Left renal pelvis (tissue), 4 donors: ENCODE data around the gene AARS1. TPM values are rescaled to one million over a fixed set of nuclear protein-coding genes. Genes with fewer than 3 reads are reported as not detected.
A peak's percentile ranks its signal among the peaks of the same experiment; 100 is the strongest.
"Not testable (repeated sequence)": the region's sequence is repeated elsewhere in the genome, so short reads cannot be mapped to it uniquely, and the experiment has no call there.

Experiments
- DNase-seq, 4 donors: peaks; one replicate each; pipeline ENCODE4 v3.0.0-alpha.2; 2013; ENCODE audit warnings: low read depth in 4 of 4, low spot score in 3 of 4
- polyA plus RNA-seq, 4 donors: library from polyadenylated mRNA; unstranded; fragments of 120-200 nt; gene quantifications; one replicate each; pipeline ENCODE4 v1.2.1, GENCODE V29; 2013; ENCODE audit not compliant: insufficient read length in 4 of 4

The AARS1 gene
- 10 to 100 TPM; 78.2 to 86.3 (median 85.5) TPM for polyA plus RNA-seq

DNA sequence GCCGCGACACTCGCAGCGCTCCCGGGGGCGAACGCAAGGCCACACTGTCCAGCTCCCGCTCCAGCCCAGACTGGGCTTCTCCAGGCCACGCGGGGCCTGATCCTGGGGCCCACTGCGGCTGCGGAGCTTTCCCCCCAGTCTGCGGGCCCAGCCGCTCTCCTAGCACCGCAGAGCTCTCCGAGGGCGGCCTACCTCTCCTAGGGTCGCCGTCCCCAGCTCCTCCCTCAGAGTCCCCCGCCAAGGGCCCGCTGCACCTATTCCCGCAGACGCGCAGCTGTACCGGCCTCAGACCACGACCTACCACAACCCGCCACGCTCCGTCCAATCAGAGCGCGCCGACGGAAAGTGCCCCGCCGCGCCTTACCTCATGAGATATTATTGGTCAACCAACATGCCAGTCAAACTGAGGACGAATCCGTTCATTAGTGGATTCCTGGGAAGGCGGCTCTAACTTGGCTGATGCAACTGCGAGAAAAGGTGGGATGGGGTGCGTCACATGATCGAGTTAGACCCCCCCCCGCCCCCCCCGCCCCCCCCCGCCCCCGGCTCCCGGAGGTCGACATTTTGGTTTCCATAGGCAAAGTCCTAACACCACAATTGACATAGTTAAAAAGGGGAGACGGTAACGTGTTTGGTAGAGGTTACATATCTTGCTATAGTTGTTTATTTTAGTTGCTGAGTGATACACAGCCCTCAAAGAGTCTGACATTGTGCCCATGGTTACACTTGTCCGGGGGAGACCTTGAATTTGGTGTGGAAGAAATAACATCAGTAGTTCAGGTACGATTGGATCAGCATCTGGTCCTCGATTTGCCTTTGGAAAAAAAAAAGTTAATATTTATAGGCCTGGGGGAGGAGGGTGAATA is at the start of gene AARS1:
AARS1 (minus strand) TSS at position 278 of the 866 bp plus-strand sequence. CDS start 6,743 bp downstream, outside the sequence.
- peak; percentile 99 to 100 (median 100) for DNase-seq

DNA sequence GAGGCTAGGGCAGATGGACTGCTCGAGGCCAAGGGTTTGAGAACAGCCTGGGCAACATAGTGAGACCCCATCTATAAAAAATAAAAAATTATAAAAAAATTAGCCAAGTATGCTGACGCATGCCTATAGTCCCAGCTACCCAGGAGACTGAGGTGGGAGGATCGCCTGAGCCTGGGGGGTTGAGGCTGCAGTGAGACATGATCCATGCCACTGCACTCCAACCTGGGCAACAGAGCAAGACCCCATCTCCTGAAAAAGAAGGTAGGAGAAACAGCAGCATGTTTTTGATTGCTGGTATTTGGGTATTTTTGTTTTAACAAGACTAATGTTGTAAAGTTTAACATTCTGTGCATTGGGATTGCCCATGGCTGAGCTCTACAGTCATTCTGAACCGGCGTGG is 48.5 kb upstream of the AARS1 start:
- no peak for DNase-seq

DNA sequence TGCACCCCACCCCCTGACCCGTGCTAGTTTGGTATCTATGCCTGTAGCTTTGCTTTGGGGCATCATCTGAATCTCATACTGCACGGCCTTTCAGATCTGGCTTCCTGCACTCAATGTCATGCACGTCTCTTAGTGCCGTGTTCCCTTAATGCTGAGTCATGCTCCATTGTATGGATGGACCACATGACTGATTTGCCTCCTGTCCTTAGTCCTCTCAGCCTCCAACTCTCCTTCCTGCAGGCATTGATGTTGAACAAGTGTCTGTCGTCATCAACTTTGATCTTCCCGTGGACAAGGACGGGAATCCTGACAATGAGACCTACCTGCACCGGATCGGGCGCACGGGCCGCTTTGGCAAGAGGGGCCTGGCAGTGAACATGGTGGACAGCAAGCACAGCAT is 43.4 kb upstream of the AARS1 start:
- not testable (repeated sequence) for DNase-seq

DNA sequence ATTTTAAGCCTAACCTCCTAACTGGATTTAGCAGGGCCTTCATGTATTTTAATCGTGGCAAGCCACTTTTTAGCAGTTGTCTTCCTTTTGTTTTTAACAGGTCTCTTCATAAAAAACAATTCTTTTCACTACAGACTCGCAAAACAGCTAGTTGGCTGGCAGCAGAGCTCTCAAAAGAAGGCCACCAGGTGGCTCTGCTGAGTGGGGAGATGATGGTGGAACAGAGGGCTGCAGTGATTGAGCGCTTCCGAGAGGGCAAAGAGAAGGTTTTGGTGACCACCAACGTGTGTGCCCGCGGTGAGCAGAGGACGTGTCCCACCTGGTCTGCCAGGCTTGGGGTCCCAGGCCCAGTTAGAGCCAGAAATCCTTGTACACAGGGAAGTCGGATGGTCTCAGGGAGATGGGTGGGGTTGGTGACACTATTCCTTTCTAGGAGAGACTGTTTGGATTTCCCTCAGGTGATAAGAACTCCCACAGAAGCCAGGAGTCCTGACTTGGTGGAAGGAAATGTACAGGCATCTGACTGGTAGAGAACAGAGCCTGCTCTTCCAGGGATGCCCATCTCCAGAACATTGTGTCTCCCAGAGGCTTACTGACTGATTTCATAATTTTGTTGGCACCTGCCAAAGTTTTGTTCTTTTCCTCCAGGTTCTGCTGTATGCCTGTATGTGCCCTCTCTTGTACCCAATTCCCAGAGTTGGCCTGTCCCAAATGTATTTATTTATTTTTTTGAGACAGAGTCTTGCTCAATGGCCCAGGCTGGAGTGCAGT is 42.5 kb upstream of the AARS1 start:
- DNase-seq, result no peak

DNA sequence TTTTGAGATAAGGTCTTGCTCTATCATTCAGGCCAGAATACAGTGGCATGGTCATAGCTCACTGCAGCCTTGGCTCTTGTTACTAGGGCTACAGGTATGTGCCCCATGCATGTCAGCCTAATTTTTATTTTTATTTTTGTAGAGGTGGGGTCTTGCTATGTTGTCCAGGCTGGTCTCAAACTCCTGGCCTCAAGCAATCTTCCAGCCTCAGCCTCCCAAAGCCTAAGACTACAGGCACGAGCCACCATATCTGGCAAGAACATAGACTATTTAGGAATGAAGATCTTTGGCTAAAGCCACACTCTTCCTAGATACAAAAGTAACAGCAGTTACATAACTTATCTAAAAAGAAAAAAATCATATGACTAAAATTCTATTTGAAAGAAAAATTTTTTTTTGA is 41.8 kb upstream of the AARS1 start:
- DNase-seq, result no peak

DNA sequence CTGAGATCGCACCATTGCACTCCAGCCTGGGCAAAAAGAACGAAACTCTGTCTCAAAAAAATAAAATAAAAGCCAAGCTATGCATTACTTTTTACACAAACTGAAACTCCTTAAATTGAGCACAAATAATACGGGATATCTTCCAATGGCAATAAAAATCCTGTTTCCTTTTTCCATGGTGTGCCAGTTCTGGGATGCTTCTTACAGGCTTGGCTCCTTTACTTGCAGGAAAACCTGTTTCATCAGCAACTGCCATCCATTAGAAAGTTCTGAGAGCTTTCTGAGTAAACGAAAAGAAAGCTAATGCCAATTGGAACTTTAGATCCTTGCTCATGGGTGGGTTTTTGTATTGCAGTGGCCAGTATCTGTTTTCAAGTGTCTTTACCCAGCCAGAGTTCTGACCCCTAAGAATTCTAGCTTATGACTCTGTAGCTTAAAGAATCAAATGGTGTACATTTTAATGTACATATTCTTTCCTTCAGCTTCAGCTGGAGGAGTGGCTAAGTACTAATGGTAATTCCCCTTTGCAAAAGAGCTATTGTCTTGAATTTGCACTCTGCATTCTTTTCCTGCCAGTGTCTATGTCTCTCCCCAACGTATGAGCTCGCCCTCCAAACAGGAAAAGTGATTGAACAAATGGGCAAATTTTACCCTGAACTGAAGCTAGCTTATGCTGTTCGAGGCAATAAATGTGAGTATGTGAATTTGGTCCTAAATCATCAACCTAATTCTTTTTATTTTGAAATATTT is 35.9 kb upstream of the AARS1 start:
- DNase-seq, result no peak

DNA sequence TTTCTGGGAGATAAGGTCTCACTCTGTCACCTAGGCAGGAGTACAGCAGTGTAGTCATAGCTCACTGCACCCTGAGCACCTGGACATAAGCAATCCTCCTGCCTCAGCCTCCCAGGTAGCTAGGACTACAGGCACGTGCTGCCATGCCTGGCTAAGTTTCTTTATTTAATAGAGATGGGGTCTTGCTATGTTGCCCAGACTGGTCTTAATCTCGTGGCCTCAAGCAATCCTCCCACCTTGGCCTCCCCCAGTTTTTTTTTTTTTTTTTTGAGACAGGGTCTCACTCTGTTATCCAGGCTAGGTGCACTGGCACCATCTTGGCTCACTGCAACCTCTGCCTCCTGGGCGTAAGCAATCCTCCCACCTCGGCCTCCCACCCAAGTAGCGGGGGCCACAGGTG is 30.8 kb upstream of the AARS1 start:
- DNase-seq, result no peak

DNA sequence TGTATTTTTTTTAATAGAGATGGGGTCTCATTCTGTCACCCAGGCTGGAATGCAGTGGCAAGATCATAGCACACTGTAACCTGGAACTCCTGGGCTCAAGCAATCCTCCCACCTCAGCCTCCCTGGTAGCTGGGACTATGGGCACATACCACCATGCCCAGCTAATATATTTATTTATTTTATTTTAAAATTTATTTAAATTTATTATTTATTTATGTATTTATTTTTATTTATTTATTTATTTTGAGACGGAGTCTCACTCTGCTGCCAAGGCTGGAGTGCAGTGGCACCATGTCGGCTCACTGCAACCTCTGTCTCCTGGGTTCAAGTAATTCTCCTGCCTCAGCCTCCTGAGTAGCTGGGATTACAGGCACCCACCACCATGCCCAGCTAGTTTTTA is 18.4 kb upstream of the AARS1 start:
- not testable (repeated sequence) for DNase-seq

DNA sequence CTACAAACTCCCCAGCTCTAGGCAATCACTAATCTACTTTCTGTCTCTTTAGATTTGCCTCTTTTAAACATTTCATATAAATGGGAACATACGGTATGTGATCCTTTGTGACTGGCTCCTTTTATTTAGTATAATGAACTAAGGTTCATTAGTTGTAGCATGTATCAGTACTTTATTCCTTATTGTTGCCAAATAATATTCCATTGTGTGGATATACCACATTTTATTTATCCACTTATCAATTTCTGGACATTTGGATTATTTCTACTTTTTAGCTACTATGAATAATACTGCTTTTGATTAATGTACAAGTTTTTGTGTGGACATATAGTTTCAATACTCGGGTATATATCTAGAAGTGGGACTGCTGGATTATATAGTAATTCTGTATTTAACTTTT is 17.6 kb upstream of the AARS1 start:
- no peak for DNase-seq

DNA sequence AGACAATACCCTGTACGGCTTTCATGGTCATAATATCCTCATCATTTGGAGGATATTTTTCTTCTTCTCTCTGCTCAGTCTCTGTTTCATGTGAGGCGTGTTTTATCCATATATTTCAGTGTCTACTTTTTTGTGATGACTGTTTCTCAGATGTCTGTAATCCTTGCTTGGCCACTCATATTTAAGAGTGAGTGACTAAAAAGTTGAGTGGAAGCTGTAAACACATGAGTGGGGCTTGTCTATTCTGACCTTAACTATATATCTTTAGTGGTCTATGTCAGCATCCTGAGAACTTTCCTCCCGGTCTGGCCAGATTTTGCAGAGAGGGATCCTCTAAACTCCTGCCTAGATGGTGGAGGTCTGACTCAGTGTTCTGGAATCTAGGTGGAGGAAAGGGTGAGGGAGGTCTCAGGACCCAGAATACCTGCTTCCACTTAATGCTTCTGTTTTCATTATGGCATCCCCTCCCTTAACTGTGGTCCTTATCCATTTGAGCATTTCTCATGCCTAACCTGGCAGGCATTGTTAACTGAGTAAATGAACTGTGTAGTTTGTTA is 15.7 kb upstream of the AARS1 start:
- no peak for DNase-seq

DNA sequence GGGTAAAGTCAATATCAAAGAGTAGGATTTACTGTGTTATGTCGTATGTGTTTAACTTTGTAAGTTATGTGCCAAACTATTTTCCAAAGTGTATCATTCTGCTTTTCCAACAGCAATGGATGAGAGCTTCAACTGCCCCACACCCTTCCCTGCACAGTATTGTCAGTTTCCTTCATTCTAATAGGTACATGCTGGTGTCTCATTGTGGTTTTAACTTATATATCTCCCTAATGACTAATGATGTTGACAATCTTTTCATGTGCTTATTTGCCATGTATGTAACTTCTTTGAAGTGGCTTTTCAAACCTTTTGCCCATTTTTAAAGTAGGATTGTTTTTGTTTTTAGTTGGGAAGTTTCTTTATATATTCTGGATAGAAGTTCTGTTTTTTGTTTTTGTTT is 13.4 kb upstream of the AARS1 start:
- DNase-seq, result no peak

DNA sequence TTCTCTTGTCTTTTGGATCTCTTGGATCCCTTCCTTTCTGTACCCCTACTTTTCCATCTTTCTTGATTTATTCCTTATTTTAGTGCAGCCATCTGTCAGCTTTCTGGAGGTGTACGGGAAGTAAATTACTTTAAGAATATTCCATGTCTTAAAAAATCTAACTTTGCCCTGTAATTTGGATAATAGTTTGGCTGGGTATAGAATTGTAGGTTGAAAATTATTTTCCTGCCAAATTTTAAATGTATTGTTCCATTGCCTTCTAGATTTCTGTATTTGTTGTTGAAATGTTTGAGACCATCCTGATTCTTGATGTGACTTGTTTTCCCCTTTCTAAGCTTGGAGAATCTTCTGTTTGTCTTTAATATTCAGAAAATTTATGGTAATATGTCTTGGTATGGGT is 11.8 kb upstream of the AARS1 start:
- DNase-seq, result no peak

DNA sequence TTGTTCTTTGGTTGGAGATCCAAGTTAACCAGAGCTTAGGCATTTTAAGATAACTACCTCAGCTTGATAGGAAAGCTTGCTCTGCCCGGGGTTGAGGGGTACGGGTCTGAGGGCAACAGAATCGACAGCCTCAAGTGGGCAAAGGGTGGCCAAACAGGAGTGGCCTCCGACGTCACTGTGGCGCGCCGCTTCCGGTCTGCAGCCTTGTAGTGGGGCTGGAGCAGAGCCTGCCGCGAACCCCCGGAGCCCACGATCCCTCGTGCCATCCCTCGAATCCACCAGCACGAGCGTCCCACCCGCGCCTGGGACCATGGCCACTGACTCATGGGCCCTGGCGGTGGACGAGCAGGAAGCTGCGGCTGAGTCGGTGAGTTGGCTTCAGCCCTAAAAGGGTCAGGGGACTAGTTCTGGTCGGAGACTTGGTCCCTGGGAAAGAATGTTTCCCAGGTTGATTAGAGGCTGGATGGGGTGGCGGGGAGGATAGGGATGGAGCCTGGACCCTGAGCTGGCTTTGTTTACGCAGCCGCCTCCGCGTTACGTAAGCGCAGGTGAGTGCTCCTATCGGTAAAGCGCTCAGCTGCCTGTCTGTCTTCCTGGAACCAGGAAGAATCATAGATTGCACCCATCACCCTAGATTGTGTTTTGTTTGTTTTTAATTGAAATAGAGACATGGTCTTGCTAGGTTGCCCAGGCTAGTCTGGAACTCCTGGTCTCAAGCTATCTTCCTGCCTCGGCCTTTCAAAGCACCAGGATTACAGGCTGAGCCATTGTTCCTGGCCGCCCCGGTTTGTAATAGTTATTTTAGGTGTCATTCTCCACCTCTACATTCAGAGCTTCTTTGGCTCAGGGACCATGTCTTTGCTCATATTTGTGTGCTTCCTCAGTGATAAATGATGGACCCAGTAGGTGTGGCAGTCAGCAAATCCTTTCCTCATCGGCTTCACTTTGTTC is 10.0 kb upstream of the AARS1 start, which contains the start of gene DDX19B:
DDX19B (plus strand) TSS at position 199 of the 951 bp plus-strand sequence; CDS start at position 311, 112 bp downstream.
- DNase-seq, result peak in 1 of 4 donors; percentile 55

DNA sequence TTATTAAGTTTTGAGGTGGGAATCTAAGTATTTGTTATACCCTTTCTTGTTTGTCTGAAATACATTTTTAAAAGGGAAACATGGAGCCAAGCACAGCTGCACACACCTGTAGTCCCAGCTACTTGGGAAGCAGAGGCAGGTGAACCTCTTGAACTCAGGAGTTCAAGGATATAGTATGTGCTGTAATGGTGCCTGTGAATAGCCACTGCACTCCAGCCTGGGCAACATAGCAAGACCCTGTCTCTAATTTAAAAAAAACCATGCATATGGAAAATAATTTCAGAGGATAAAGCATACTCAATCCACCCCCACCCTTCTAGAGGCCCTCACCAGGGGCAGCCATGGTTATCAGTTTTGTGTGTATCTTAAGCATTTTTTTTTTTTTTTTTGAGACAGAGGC is 6.3 kb upstream of the AARS1 start:
- DNase-seq, result no peak

DNA sequence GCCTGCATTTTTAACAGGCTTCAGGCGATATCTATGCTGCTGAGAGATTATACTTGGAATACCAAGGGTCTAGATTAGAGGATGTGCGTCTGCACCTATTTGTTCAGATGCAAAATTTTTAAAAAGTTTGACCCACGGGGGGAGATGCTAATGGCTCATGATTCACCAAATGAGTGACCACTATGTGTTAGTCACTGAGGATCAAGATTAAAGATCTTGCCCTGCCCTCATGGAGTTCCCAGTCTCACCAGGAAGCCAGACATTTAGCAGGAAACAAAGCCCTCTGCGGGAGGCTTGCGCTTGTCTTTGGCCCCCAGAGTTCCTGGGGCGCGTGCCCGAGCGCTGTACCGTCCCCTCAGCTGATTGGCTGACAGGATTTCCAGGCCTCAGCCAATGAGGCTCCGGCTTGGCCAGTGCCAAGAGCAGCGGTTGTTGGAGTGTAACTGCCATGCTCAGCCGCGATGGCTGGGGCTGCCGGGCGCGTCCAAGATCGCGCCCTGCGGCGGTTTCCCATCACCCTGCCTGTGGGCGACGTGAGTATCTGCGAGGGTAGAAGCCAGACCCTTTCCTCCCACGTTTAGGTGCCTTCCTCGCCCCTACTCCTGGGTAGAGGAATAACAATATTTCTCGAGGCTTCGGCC is 5.2 kb upstream of the AARS1 start:
- no peak for DNase-seq

DNA sequence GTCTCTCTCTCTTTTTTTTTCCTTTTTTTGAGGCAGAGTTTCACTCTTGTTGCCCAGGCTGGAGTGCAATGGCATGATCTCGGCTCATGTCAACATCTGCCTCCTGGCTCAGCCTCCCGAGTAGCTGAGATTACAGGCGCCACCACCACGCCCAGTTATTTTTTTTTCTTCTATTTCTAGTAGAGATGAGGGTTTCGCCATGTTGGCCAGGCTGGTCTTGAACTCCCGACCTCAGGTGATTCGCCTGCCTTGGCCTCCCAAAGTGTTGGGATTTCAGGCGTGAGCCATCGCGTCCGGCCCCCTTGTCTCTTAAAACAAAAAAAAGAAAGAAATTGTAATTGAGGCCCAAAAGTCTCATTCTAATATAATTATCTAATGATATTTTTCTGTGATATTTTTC is 2.8 kb upstream of the AARS1 start:
- not testable (repeated sequence) for DNase-seq

DNA sequence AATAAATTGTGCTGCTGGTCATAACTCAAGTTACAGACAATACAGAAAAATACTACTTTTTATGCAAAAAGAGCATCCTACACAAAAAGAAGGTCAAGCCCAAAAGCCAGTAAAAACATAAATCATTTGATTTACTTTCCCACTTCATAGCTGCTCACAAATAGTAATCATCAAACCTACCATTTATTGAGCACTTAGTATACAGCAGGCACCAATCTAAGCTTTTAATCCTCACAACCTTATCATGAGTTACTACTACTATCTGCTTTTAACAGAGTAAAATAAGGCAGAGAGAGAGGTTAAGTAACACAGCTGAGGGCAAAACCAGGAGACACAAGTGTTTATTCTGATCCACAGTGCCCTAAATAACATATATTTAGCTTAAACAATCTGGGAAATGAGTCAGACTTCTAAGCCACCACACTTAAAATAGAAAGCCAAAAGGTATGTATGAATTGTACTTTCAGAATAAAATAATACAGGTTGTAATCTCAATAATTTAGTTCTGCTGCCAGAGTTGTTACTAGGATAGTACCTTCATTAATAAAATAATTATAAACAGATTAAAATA is 1.7 kb upstream of the AARS1 start:
- no peak for DNase-seq

DNA sequence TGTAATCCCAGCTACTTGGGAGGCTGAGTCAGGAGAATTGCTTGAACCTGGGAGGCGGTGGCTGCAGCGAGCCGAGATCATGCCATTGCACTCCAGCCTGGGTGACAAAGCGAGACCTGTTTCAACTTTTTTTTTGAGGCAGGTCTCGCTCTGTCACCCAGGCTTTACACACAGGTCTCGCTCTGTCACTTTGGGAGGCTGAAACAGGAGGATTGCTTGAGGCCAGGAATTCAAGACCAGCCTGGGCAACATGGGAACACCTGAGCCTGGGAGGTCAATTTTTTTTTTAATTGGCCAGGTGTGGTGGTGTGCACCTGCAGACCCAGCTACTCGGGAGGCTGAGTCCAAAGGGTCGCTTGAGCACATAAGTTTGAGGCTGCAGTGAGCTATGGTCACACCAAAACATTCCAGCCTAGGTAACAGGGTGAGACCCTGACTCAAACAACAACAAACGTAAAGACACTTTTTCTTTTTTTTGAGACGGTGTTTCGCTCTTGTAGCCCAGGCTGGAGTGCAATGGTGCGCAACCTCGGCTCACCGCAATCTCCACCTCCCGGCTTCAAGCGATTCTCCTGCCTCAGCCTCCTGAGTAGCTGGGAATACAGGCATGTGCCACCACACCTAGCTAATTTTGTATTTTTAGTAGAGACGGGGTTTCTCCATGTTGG is 1.9 kb downstream of the AARS1 start:
- DNase-seq, result not testable (repeated sequence)
